ENCODE data around the gene MRO. TPM values are rescaled to one million over a fixed set of nuclear protein-coding genes. Genes with fewer than 3 reads are reported as not detected.

MRO gene
- total and polyA plus RNA-seq, 2 of the 8 experiments (the other 6 are each of a cell fraction or from before 2014, with no cell fraction given), result 0.65 to 1.0 TPM

GRCh38 chr18:50816419-50817166, 3.2 kb downstream of the MRO start:
- no peak overlapping the region for H2BK15ac ChIP-seq (ENCODE audit: low read length)
- no peak overlapping the region for H3K27ac ChIP-seq (ENCODE audit: low read depth, low read length)
- no peaks in the 10 kb centered on the region for H3K79me2 ChIP-seq (ENCODE audit: control insufficient read depth in 1 of 2, insufficient read depth in 2 of 2, low read length in 2 of 2)
- no peak overlapping the region for H2AK5ac ChIP-seq (ENCODE audit: low read depth, low read length)
- peaks cover 7% of the 10 kb centered on the region; the same call in 1 of the 2 replicates for H3K23me2 ChIP-seq (ENCODE audit: low read depth, low read length)
- H4K20me1 ChIP-seq (replicated peaks in 1 of 2; ENCODE audit: control insufficient read depth in 1 of 2, insufficient read depth in 2 of 2, low read length in 2 of 2), result no peaks in the 10 kb centered on the region
- H2BK12ac ChIP-seq (ENCODE audit: low read depth, low read length), result 0 out of 2 replicates have a peak overlapping the region, but pooled peaks have one; percentile 68
- no peak overlapping the region for H3K4ac ChIP-seq (replicated peaks; ENCODE audit: insufficient read length, low read depth, low read length)
- peak overlapping the region; percentile 3 to 7; a peak in 1 of 4 replicates for H3K4me2 ChIP-seq (ENCODE audit: insufficient read depth in 1 of 2, low read depth in 2 of 2, low read length in 2 of 2)
- no peak overlapping the region for H3K14ac ChIP-seq (ENCODE audit: insufficient read length)
- no peak overlapping the region for H2BK120ac ChIP-seq (replicated peaks; ENCODE audit: low read depth, low read length)
- DNase-seq (ENCODE audit: low read depth in 1 of 2, low spot score in 2 of 2), result no peak
- no peak overlapping the region for H3K56ac ChIP-seq (replicated peaks; ENCODE audit: insufficient read length, low read depth, low read length)
- 70% methylated on average over 7 of the region's 7 CpGs; no CpG with 5 or more reads in 1 of the 2 experiments for WGBS, 2 experiments (ENCODE audit: extremely low coverage in 1 of 2, insufficient coverage in 1 of 2, insufficient read length in 1 of 2, insufficient replicate concordance in 2 of 2, low coverage in 1 of 2, low lambda C conversion rate in 2 of 2, missing lambda C conversion rate in 1 of 2)
- peaks cover 3 to 12% (median 5%) of the 10 kb centered on the region in 4 experiments; a peak in 6 of 7 replicates for H3K4me1 ChIP-seq (replicated peaks in 1 of 4; ENCODE audit: control insufficient read depth in 3 of 4, insufficient read depth in 4 of 4, low read length in 3 of 4)
- no peak overlapping the region for H3K23ac ChIP-seq (ENCODE audit: insufficient read length)
- CTCF ChIA-PET (ENCODE audit: partially characterized antibody), result interaction anchor here (0.7 to 4.5 kb wide), 5 partner anchors 10 to 30 kb away, joined by 3 to 16 read pairs (median 3); no protein-coding TSS in a partner anchor
- FAIRE-seq, result peak; percentile 78
- no peak for TF ChIP-seq EP300 (IDR thresholded peaks at IDR 0.05; ENCODE audit: borderline replicate concordance in 1 of 2, low read depth in 2 of 2, low read length in 2 of 2)
- no peak for TF ChIP-seq POU5F1 (IDR thresholded peaks at IDR 0.05; ENCODE audit: low read depth, low read length)
- TF ChIP-seq CBX8 (IDR thresholded peaks at IDR 0.05; ENCODE audit: borderline replicate concordance, low read depth, low read length), result no peak
- TF ChIP-seq CTBP2 (IDR thresholded peaks at IDR 0.05; ENCODE audit: borderline replicate concordance, insufficient read depth, insufficient read length, low read length), result no peak
- TF ChIP-seq CHD2 (IDR thresholded peaks at IDR 0.05; ENCODE audit: low read length), result no peak
- no peak for TF ChIP-seq HDAC2 (IDR thresholded peaks at IDR 0.05; ENCODE audit: borderline replicate concordance in 1 of 2, low read depth in 2 of 2, low read length in 2 of 2)
- no peak for TF ChIP-seq BCL11A (IDR thresholded peaks at IDR 0.05; ENCODE audit: low read depth in 2 of 2, low read length in 2 of 2)
- no peak for TF ChIP-seq SAP30 (IDR thresholded peaks at IDR 0.05; ENCODE audit: insufficient read depth, insufficient replicate concordance, low read length)
- no peak for TF ChIP-seq JUND (IDR thresholded peaks at IDR 0.05; ENCODE audit: low read length)
- no peak for TF ChIP-seq PHF8 (conservative IDR thresholded peaks at IDR 0.05; ENCODE audit: low read depth, low read length)
- no peak for TF ChIP-seq GTF2F1 (IDR thresholded peaks at IDR 0.05; ENCODE audit: borderline replicate concordance, low read depth, low read length)
- H2BK5ac ChIP-seq (ENCODE audit: low read depth, low read length), result no peak overlapping the region
- 0 out of 2 replicates have a peak overlapping the region, but pooled peaks have one; percentile 40 for H2BK20ac ChIP-seq (ENCODE audit: low read length)
- H3K4me3 ChIP-seq (ENCODE audit: extremely low read depth in 1 of 4, insufficient read depth in 2 of 4, low read depth in 3 of 4, low read length in 4 of 4), result no peak overlapping the region
- H2AFZ ChIP-seq (ENCODE audit: low read length), result peak overlapping the region; percentile 79; the same call in 1 of the 2 replicates
- no peak overlapping the region for H4K8ac ChIP-seq (ENCODE audit: extremely low read depth, insufficient read depth, low read length)
- no peak overlapping the region for H3K9ac ChIP-seq (replicated peaks in 1 of 4; ENCODE audit: extremely low read depth in 1 of 4, low read depth in 3 of 4, low read length in 3 of 4)
- no peaks in the 10 kb centered on the region; a peak in 1 of 4 replicates for H3K9me3 ChIP-seq (ENCODE audit: insufficient read depth in 2 of 2, low read depth in 1 of 2, low read length in 1 of 2)
- H3K36me3 ChIP-seq (ENCODE audit: control insufficient read depth in 2 of 4, insufficient read depth in 4 of 4, low read length in 3 of 4), result no peaks in the 10 kb centered on the region
- no peaks in the 10 kb centered on the region for H3K79me1 ChIP-seq (ENCODE audit: low read depth, low read length)
- H3K27me3 ChIP-seq (replicated peaks in 1 of 4; ENCODE audit: control insufficient read depth in 3 of 4, extremely low read depth in 1 of 4, insufficient read depth in 3 of 4, low read length in 3 of 4), result no peaks in the 10 kb centered on the region
- POLR2A ChIA-PET (ENCODE audit: partially characterized antibody), result no interaction called here
- no peak overlapping the region for H4K5ac ChIP-seq (ENCODE audit: insufficient read length, low read depth, low read length)
- H3K18ac ChIP-seq (ENCODE audit: extremely low read depth, low read length), result no peak overlapping the region; the same call in 1 of the 2 replicates
- H4K91ac ChIP-seq (replicated peaks; ENCODE audit: insufficient read length, low read length), result no peak overlapping the region
